OCI-LY1 (cell line): ENCODE data around the gene OR5D16.

Experiments
- H2AFZ ChIP-seq: fragments of 200-600 bp; sonication (generic), shearing (Covaris generic); 2 replicates; pipeline ENCODE4 v1.6.0; 2014; ENCODE audit warnings: antibody characterized with exemption, mild to moderate bottlenecking, low read length
- H3F3A ChIP-seq: fragments of 200-600 bp; sonication (generic), shearing (Covaris generic); 2 replicates; pipeline ENCODE4 v1.6.0; 2014; ENCODE audit warnings: mild to moderate bottlenecking, antibody characterized with exemption, low read length, moderate library complexity; ENCODE audit not compliant: insufficient read depth
- H3K27ac ChIP-seq: fragments of 200-600 bp; sonication (generic); 2 replicates; pipeline ENCODE4 v1.5.1; 2014; ENCODE audit warnings: low read length, mixed run types, mild to moderate bottlenecking, low read depth; ENCODE audit not compliant: poor library complexity, severe bottlenecking
- H3K27me3 ChIP-seq: fragments of 200-600 bp; sonication (generic); 2 replicates; pipeline ENCODE4 v1.6.0; 2014; ENCODE audit warnings: antibody characterized with exemption, mild to moderate bottlenecking, low read length, moderate library complexity; ENCODE audit not compliant: insufficient read depth
- H3K36me3 ChIP-seq: fragments of 200-600 bp; sonication (generic); 2 replicates; pipeline ENCODE4 v1.6.1; 2014; ENCODE audit warnings: mild to moderate bottlenecking, antibody characterized with exemption, low read length, moderate library complexity, mixed read lengths; ENCODE audit not compliant: insufficient read depth
- H3K4me1 ChIP-seq: fragments of 200-600 bp; sonication (generic); 2 replicates; pipeline ENCODE4 v1.5.1; 2014; ENCODE audit warnings: mild to moderate bottlenecking, low read length, moderate library complexity; ENCODE audit not compliant: insufficient read depth, severe bottlenecking
- H3K4me2 ChIP-seq: fragments of 200-600 bp; sonication (generic), shearing (Covaris generic); 2 replicates; pipeline ENCODE4 v1.6.1; 2014; ENCODE audit warnings: low read length
- H3K4me3 ChIP-seq: fragments of 200-600 bp; sonication (generic); 2 replicates; pipeline ENCODE4 v1.5.1; 2014; ENCODE audit warnings: low read length, low read depth, mild to moderate bottlenecking, mixed read lengths; ENCODE audit not compliant: poor library complexity, severe bottlenecking
- H3K79me2 ChIP-seq: fragments of 200-600 bp; shearing (Covaris generic); 2 replicates; pipeline ENCODE4 v1.6.1; 2016; ENCODE audit warnings: mixed run types, low read length, mixed read lengths; ENCODE audit not compliant: insufficient read depth
- H3K9ac ChIP-seq: fragments of 200-600 bp; sonication (generic), shearing (Covaris generic); 2 replicates; pipeline ENCODE4 v1.6.1; 2014; ENCODE audit warnings: mild to moderate bottlenecking, low read length, mixed read lengths
- H3K9me2 ChIP-seq: fragments of 200-600 bp; sonication (generic), shearing (Covaris generic); 2 replicates; pipeline ENCODE4 v1.6.1; 2014; ENCODE audit warnings: low read depth, mild to moderate bottlenecking, low read length, mixed read lengths
- H3K9me3 ChIP-seq: fragments of 200-600 bp; shearing (Covaris generic); 2 replicates; pipeline ENCODE4 v1.6.1; 2014; ENCODE audit warnings: low read length, mixed read lengths
- H4K20me1 ChIP-seq: fragments of 200-600 bp; sonication (generic), shearing (Covaris generic); 2 replicates; pipeline ENCODE4 v1.6.0; 2016; ENCODE audit warnings: mild to moderate bottlenecking, low read length; ENCODE audit not compliant: insufficient read depth
- CTCF ChIP-seq: fragments of 200-600 bp; sonication (generic), shearing (Covaris generic); IDR thresholded peaks from 2 replicates; pipeline ENCODE4 v1.5.1; 2017; ENCODE audit warnings: mild to moderate bottlenecking, antibody characterized with exemption, low read length, moderate library complexity, mixed read lengths
- EZH2 ChIP-seq: fragments of 200-600 bp; sonication (generic), shearing (Covaris generic); IDR thresholded peaks from 2 replicates; pipeline ENCODE4 v1.8.0; 2017; ENCODE audit warnings: borderline replicate concordance, mixed run types, mild to moderate bottlenecking, antibody characterized with exemption, low read length, moderate library complexity, mixed read lengths

The OR5D16 gene

DNA sequence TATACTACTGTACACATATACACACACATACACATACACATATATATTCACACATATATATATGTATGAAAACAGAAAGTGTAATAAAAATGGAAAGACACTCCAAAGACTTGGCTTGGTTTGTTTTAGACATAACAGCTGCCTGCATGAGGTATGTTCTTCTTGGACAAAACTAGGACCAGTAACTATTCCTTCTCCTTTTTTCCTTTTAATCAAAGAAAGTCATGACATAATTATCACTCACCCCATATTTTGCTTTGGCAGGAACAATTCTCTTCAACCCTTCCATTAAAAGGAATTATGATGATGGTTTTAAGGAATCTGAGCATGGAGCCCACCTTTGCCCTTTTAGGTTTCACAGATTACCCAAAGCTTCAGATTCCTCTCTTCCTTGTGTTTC is 43.3 kb upstream of the OR5D16 start, which contains the start of gene OR5D14:
OR5D14 (plus strand) TSS at position 301 of the 400 bp plus-strand sequence; CDS start at position 301, 0 bp downstream.
- no peaks in the 10 kb centered on the region for H3K9me3 ChIP-seq
- H3K4me2 ChIP-seq = no peak within 1 kb of the TSS
- no peak within 1 kb of the TSS for H3K9ac ChIP-seq
- no peak within 1 kb of the TSS for H3K4me3 ChIP-seq
- no peak within 1 kb of the TSS for H2AFZ ChIP-seq
- no peaks in the 10 kb centered on the region for H4K20me1 ChIP-seq
- H3K79me2 ChIP-seq = no peaks in the 10 kb centered on the region
- H3K27ac ChIP-seq = no peak within 1 kb of the TSS
- H3K36me3 ChIP-seq = no peaks in the 10 kb centered on the region
- H3K4me1 ChIP-seq = no peaks in the 10 kb centered on the region
- TF ChIP-seq EZH2 (no peak), CTCF (no peak)
- H3K9me2 ChIP-seq = no peaks in the 10 kb centered on the region
- no peaks in the 10 kb centered on the region for H3F3A ChIP-seq
- no peaks in the 10 kb centered on the region for H3K27me3 ChIP-seq

DNA sequence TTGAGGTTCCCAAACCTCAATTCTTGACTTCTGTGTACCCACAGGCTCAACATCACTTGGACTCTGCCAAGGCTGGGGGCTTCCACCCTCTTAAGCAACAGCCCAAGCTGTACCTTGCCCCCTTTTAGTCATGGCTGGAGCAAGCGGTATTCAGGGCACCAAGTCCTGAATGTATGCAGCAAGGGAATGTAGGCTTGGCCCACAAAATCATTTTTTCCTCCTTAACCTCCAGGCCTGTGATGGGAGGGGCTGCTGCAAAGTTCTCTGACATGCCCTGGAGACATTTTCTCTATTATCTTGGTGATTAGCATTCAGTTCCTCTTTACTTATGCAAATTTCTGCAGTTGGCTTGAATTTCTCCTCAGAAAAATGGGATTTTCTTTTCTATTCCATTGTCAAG is 32.3 kb upstream of the OR5D16 start:
- Histone ChIP-seq H3K79me2 (no peaks in the 10 kb centered on the region), H3F3A (no peaks in the 10 kb centered on the region), H4K20me1 (no peaks in the 10 kb centered on the region), H3K4me1 (no peaks in the 10 kb centered on the region), H3K9me3 (no peaks in the 10 kb centered on the region), H3K9ac (no peak overlapping the region), H3K27me3 (no peaks in the 10 kb centered on the region), H3K36me3 (no peaks in the 10 kb centered on the region), H3K9me2 (no peaks in the 10 kb centered on the region), H2AFZ (no peak overlapping the region), H3K4me2 (no peak overlapping the region), H3K27ac (no peak overlapping the region), H3K4me3 (no peak overlapping the region)
- no peak for TF ChIP-seq EZH2
- no peak for TF ChIP-seq CTCF

- H3K9me3 ChIP-seq = no peaks in the 10 kb centered on the region
- no peak within 1 kb of the TSS for H3K4me2 ChIP-seq
- no peak for TF ChIP-seq CTCF
- TF ChIP-seq EZH2 = no peak
These were observed 27.5 kb upstream of the OR5D16 start, which contains the start of gene OR5L1 for GRCh38 chr11:55811067-55811466. OR5L1 (plus strand) TSS chr11:55811367; CDS start chr11:55811467, 100 bp downstream.

More at GRCh38 chr11:55811067-55811466, 27.5 kb upstream of the OR5D16 start, which contains the start of gene OR5L1:
- Histone ChIP-seq H4K20me1 (no peaks in the 10 kb centered on the region), H3F3A (no peaks in the 10 kb centered on the region), H3K79me2 (no peaks in the 10 kb centered on the region), H3K4me1 (no peaks in the 10 kb centered on the region), H3K9me2 (no peaks in the 10 kb centered on the region), H3K9ac (no peak within 1 kb of the TSS), H3K27ac (no peak within 1 kb of the TSS), H3K36me3 (no peaks in the 10 kb centered on the region), H3K4me3 (no peak within 1 kb of the TSS), H3K27me3 (no peaks in the 10 kb centered on the region), H2AFZ (no peak within 1 kb of the TSS)
